Posterior cingulate gyrus (tissue), 11 donors: ENCODE results near the gene CNNM3.

Experiments
- DNase-seq, 10 donors: peaks; one replicate each; pipeline versions ENCODE4 v3.0.0 to v3.0.0-alpha.2; 2020 to 2021; ENCODE audit warnings: mixed read lengths in 3 of 10
- intact Hi-C: fragments of 100-400 bp; cut with DNase I; formaldehyde crosslinking; loops from one replicate; pipeline ENCODE4 v1.15.1; 2023

The CNNM3 gene

DNA sequence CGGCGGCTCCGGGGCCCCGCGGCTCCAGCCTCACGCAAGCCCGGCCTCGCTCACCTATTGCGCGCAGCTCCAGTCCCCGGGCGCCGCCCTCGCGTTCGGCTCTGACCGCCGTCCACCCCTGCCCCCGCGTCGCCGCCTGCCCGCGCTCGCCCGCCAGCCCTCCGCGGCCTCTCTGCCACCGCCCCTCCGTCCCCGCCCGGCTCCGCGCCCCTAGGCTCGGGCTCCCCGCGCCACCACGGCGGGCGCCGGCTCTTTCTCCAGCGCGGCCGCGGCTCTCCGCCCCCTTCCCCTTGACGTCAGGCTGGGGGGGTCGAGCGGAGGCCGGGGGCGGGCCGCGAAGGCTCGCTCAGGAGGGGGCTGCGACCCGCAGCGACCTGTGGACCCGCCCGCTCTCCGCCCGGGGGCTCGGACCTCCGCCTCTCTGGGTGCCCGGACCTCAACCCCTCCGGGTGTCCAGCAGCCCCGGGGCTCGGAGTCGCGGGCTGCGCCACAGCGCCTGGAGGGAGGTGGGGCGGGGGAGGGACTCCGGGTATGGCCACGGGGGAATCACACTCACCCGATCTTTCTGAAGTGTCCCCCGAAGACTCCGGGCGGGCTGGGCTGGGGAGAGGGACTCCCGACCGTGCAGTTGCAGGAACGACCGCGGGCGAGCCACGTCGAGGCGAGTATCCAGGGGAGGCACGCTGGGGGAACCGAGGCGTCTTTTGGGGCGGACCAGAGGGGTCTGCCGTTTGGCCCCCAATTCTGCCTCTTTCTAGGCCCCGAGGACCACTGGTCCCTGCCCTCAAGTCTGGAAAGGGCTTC is 54.0 kb downstream of the CNNM3 start, which contains the start of gene SEMA4C:
TSS of gene SEMA4C (minus strand) at position 259 of the 804 bp plus-strand sequence. CDS start 2,194 bp downstream, outside the sequence.
- intact Hi-C loops: loop anchor here (1.0 to 10.0 kb wide), 3 partner anchors 12 to 225 kb away; partner anchors contain the start of genes ANKRD39 and FAHD2B
- peak; percentile 66 to 97 (median 76) for DNase-seq

GRCh38 chr2:96870626-96871255 is 54.7 kb downstream of the CNNM3 start:
- intact Hi-C loops: loop anchor here (5.0 kb wide), 1 partner anchor 42 kb away; no protein-coding TSS in a partner anchor
- DNase-seq: peak in 4 of 10 donors; percentile 50 to 92 (median 84)

DNA sequence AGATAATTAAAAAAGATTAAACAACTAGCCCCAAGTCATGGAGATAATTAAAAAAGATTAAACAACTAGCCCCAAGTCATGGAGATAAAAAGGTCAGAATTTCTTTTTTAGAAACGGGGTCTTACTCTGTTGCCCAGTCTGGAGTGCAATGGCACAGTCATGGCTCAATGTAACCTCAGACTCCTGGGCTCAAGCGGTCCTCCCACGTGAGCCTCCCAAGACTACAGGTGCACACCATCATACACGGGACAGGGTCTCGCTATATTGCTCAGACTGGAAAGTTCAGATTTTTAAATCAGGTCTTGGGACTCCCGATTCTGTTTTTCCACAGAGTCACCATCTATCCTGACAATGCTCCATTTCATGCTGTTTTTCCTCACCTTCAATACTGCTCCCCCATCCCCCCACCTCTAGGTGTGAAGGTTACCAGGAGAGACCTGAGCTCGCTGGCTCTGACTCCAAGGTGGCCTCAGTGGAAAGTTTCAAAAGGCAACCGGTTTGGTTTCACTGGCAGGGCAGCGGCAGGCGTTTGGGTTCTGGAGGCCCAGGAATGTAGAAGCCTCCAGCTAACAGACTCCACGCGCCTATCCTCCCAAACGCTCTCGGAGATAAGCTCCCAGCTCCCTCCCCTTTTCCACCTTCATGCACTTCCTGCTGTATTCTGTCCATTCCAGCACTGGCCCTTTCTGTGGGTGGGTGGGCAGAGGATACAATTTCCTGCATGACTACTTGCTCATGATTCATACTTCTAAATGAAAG is 56.7 kb downstream of the CNNM3 start:
- intact Hi-C loops: loop anchor here (5.0 kb wide), 1 partner anchor 40 kb away; no protein-coding TSS in a partner anchor

DNA sequence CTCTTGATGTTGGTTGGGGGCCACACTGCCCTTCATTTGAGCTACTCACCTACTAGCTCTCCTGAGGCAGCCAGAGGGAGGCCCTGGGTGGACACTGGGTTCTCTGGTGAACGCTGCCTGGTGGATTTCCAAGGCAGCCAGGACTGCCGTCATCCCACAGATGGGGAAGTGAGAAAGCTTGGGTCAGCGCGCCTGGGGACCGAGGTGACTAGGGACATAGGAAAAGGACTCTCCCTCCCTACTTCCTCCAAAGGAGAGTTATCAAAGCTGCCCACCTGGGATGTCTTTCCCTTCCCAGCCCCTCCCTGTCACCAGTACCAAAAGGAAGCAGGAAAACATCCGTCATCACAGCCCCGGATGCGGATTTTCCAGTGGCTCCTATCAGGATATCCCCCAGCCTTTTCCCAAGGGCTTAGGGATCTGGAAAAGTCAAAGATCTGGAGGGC is 57.6 kb downstream of the CNNM3 start:
- intact Hi-C loops: loop anchor here (5.0 kb wide), 1 partner anchor 39 kb away; no protein-coding TSS in a partner anchor
- DNase-seq: peak in 4 of 10 donors; percentile 54 to 92 (median 82)

More for the DNA sequence above, 56.7 kb downstream of the CNNM3 start:
- no peak for DNase-seq

GRCh38 chr2:96874198-96874831 is 58.2 kb downstream of the CNNM3 start:
- intact Hi-C loops: loop anchor here (5.0 kb wide), 1 partner anchor 38 kb away; no protein-coding TSS in a partner anchor
- DNase-seq: peak in 1 of 10 donors; percentile 77

- intact Hi-C loops: no loop called here
- peak in 1 of 10 donors; percentile 83 for DNase-seq
Observed at GRCh38 chr2:96875498-96876268, 59.6 kb downstream of the CNNM3 start.

DNA sequence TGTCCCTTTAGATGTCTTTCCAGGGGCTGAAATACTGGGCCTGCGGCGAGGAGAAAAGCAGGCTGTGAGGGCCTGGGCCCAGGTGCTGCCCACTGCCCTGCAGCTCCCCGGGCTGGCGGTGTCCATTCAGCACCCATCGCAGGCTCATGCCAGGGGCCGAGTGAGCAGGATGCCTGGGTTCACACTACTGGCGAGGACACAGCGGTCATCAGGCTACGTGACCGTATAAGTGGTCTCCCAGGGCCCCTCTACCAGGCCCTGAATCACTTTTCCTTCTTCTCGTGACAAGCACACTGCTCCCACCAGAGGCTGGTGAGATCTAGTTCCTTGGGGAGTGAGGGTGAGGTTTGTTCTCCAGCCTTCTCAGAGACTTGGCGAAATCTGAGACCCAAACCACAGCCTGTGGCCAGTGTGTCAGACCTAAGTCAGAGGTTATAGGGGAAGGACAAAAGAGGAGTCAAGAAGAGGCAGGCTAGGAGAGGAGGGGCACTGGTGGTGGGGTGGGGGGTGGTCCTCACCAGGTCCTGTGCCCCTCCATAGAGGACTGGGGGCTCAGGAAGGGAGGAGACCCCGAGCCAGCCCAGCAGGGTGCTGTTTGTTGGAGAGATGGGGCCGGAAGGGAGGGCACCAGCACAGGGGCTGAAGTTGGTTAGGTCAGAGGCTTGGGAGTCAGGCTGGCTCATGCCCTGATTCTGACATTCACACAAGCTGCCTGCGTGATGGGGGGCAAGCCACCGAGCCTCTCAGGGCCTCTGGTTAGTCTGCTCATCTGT is 60.4 kb downstream of the CNNM3 start:
- DNase-seq: no peak
- intact Hi-C loops: no loop called here

DNA sequence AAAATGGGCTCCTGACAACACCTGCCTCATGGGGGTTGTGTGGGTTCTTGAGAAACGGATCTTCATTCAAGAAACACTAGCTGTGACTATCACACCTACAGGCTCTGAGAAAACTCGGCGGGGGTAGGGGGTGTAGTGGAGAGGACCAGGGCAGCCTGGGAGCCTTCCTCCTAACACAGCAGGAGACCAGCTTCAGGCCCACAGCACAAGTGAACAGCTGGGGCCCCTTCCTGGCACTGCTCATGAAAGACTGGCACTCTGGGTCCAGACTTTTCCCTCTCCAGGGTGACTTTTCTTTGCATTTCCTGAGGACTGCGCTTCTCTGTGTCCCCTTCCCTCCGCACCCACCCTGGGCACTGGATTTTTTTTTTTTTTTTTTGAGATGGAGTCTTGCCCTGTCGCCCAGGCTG is 61.0 kb downstream of the CNNM3 start:
- DNase-seq: no peak
- intact Hi-C loops: no loop called here

- no peak for DNase-seq
- intact Hi-C loops: no loop called here
Observed at GRCh38 chr2:96877631-96878092, 61.6 kb downstream of the CNNM3 start.

- DNase-seq: no peak
- intact Hi-C loops: no loop called here
Observed at GRCh38 chr2:96878171-96878570, 62.1 kb downstream of the CNNM3 start.

GRCh38 chr2:96878796-96879544 is 62.9 kb downstream of the CNNM3 start:
- intact Hi-C loops: no loop called here

DNA sequence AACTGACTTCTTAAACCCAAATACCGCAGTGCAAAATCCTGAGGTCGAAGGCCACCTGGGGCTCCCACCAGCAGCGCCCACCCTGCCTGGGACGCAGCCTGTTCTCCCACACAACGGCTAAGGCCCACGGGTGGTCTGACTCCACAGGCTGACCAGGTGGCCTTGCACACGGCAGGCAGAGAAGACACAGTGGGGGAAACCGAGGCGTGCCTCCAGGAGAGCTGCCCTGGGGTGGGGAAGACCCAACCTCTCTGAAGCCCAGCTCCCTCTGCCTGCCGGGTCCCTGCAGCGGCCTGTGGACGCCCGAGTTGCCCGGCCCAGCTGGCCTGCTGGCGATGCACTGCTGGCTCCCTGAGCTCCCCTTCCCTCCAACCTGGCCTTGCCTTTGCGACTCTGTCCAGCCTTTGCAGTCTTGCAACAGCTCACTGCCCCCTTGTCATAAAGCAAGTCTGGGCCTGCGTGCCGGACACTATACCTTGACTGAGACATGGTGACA is 63.5 kb downstream of the CNNM3 start:
- intact Hi-C loops: no loop called here
- DNase-seq: no peak

More at GRCh38 chr2:96878796-96879544, 62.9 kb downstream of the CNNM3 start:
- DNase-seq: no peak

- DNase-seq: no peak
Observed at GRCh38 chr2:96880891-96881273, 64.8 kb downstream of the CNNM3 start.

GRCh38 chr2:96881349-96882195 is 65.5 kb downstream of the CNNM3 start:
- intact Hi-C loops: no loop called here
- DNase-seq: no peak

More at GRCh38 chr2:96880891-96881273, 64.8 kb downstream of the CNNM3 start:
- intact Hi-C loops: no loop called here

DNA sequence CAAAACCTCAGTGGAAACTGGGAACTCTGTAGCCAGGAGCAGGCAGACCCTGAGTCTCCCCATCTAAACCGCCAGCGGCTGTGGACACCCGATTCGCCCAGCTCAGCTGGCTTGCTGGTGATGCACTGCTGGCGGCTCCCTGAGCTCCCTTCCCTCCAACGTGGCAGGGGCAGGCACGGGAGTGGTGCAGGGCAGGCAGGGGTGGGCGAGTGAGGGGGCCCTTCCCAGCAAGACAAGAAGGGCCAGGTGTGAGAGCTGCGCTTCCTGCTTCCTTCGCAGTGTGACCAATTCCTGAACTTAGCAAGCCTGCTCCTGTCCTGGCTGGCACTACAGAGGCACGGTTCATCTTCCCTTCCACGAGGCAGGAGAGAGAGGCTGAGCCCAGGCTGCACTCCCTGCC is 66.2 kb downstream of the CNNM3 start:
- DNase-seq: no peak
- intact Hi-C loops: no loop called here

GRCh38 chr2:96882906-96883305 is 66.8 kb downstream of the CNNM3 start:
- intact Hi-C loops: no loop called here
- no peak for DNase-seq

DNA sequence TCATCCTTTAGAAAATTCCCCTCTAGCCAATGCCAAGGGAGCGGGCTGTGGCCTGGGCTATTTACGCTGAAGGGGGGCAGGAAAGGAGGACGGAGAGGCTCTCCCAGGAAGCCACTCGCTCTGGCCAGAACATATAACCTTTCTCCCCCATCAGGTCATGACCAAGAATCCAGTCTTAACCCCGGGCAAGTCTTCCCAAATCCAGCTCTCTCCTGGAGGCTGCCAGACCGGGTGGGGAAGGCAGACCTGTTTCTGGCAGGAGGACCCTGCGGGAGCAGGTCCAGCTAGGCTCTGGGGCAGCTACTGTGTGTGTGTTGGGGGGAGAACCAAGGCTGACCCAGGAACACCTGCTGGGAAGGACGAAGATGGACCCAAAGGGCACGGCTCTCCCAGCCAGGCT is 67.2 kb downstream of the CNNM3 start:
- DNase-seq: no peak

More for the DNA sequence above, 67.2 kb downstream of the CNNM3 start:
- intact Hi-C loops: no loop called here
